GM23338 (cell line): ENCODE measurements around the gene RPS28. TPM values are rescaled to one million over a fixed set of nuclear protein-coding genes. Genes with fewer than 3 reads are reported as not detected.

ENCODE experiments used
- ATAC-seq: fragments of 200-7000 bp; cut with Tn5 transposase; 3 replicates; pipeline ENCODE4 v1.9.1; 2020
- DNase-seq: peaks from one replicate; pipeline ENCODE4 v3.0.0-alpha.2; 2015; ENCODE audit warnings: low spot score
- H2AFZ ChIP-seq: fragments of 200-600 bp; sonication (generic); 2 replicates; pipeline ENCODE4 v1.8.0; 2016; ENCODE audit warnings: antibody characterized with exemption, mild to moderate bottlenecking, moderate library complexity
- H3F3A ChIP-seq: fragments of 200-600 bp; sonication (generic); replicated peaks from 2 replicates; pipeline ENCODE4 v1.8.0; 2017; ENCODE audit warnings: antibody characterized with exemption, mixed run types, low read depth
- H3K27ac ChIP-seq: fragments of 200-600 bp; sonication (generic); 2 replicates; pipeline ENCODE4 v1.6.1; 2016; ENCODE audit warnings: low read depth
- H3K27me3 ChIP-seq: fragments of 200-600 bp; sonication (generic); 2 replicates; pipeline ENCODE4 v1.8.0; 2016; ENCODE audit warnings: mild to moderate bottlenecking, mixed run types, moderate library complexity; ENCODE audit not compliant: insufficient read depth
- H3K36me3 ChIP-seq: fragments of 200-600 bp; sonication (generic); 2 replicates; pipeline ENCODE4 v1.8.0; 2016; ENCODE audit warnings: mild to moderate bottlenecking; ENCODE audit not compliant: insufficient read depth
- H3K4me1 ChIP-seq: fragments of 200-600 bp; sonication (generic); 2 replicates; pipeline ENCODE4 v1.8.0; 2016; ENCODE audit warnings: mild to moderate bottlenecking, moderate library complexity; ENCODE audit not compliant: insufficient read depth
- H3K4me2 ChIP-seq: fragments of 200-600 bp; sonication (generic); 2 replicates; pipeline ENCODE4 v1.7.1; 2017; ENCODE audit warnings: mixed run types
- H3K4me3 ChIP-seq: fragments of 200-600 bp; sonication (generic); 2 replicates; pipeline ENCODE4 v1.6.1; 2016; ENCODE audit warnings: mixed run types
- H3K79me2 ChIP-seq: fragments of 200-600 bp; sonication (generic); replicated peaks from 2 replicates; pipeline ENCODE4 v1.8.0; 2017; ENCODE audit warnings: mild to moderate bottlenecking; ENCODE audit not compliant: insufficient read depth
- H3K9me2 ChIP-seq: fragments of 200-600 bp; sonication (generic); 2 replicates; pipeline ENCODE4 v1.8.0; 2017; ENCODE audit not compliant: insufficient read depth
- H4K20me1 ChIP-seq: fragments of 200-600 bp; sonication (generic); replicated peaks from 2 replicates; pipeline ENCODE4 v1.8.0; 2017; ENCODE audit warnings: mild to moderate bottlenecking; ENCODE audit not compliant: insufficient read depth
- H3K27ac Mint-ChIP-seq: 2 replicates; pipeline ENCODE4 v1.8.0; 2020; ENCODE audit warnings: inconsistent platforms, mild to moderate bottlenecking, moderate library complexity, mixed read lengths
- H3K27me3 Mint-ChIP-seq: 3 replicates; pipeline ENCODE4 v1.8.0; 2022; ENCODE audit warnings: low read depth, mild to moderate bottlenecking, moderate library complexity, mixed read lengths, inconsistent platforms; ENCODE audit not compliant: insufficient read depth, poor library complexity
- H3K36me3 Mint-ChIP-seq: 3 replicates; pipeline ENCODE4 v1.8.0; 2021; ENCODE audit warnings: low read depth, mild to moderate bottlenecking, inconsistent platforms, moderate library complexity, mixed read lengths
- H3K4me1 Mint-ChIP-seq: 3 replicates; pipeline ENCODE4 v1.8.0; 2020; ENCODE audit warnings: mild to moderate bottlenecking, inconsistent platforms, mixed read lengths
- H3K4me3 Mint-ChIP-seq: 3 replicates; pipeline ENCODE4 v1.8.0; 2021; ENCODE audit warnings: moderate library complexity, mild to moderate bottlenecking, inconsistent platforms, mixed read lengths
- H3K9me3 Mint-ChIP-seq: 3 replicates; pipeline ENCODE4 v1.8.0; 2020; ENCODE audit warnings: moderate library complexity, mild to moderate bottlenecking, inconsistent platforms, mixed read lengths
- CREB1 ChIP-seq: fragments of 250-450 bp; sonication (Bioruptor Pico); IDR thresholded peaks from 2 replicates; pipeline ENCODE4 v1.5.0; 2020; ENCODE audit warnings: low read depth, mild to moderate bottlenecking, moderate library complexity
- EZH2 ChIP-seq: fragments of 200-600 bp; sonication (generic); IDR thresholded peaks from one replicate; pipeline ENCODE4 v1.8.0; 2017; ENCODE audit warnings: antibody characterized with exemption, mild to moderate bottlenecking, low read depth; ENCODE audit not compliant: unreplicated experiment
- EZH2phosphoT487 ChIP-seq: fragments of 200-600 bp; sonication (generic); IDR thresholded peaks from one replicate; pipeline ENCODE4 v1.8.1; 2018; ENCODE audit warnings: antibody characterized with exemption; ENCODE audit not compliant: unreplicated experiment
- JUNB ChIP-seq: IDR thresholded peaks from one replicate; pipeline ENCODE4 v1.6.1; 2016; ENCODE audit warnings: antibody characterized with exemption; ENCODE audit not compliant: unreplicated experiment
- NANOG ChIP-seq: IDR thresholded peaks from 2 replicates; pipeline ENCODE4 v1.6.1; 2016; ENCODE audit warnings: antibody characterized with exemption, borderline replicate concordance
- POLR2AphosphoS5 ChIP-seq: IDR thresholded peaks from 2 replicates; pipeline ENCODE4 v1.6.1; 2016; ENCODE audit warnings: antibody characterized with exemption, low read depth
- STAT1 ChIP-seq: IDR thresholded peaks from one replicate; pipeline ENCODE4 v1.6.1; 2016; ENCODE audit warnings: antibody characterized with exemption; ENCODE audit not compliant: unreplicated experiment
- ZNF114 ChIP-seq: fragments of 250-450 bp; sonication (Bioruptor Pico); IDR thresholded peaks from 2 replicates; pipeline ENCODE4 v1.5.0; 2020; ENCODE audit warnings: mild to moderate bottlenecking, moderate library complexity
- ZNF331 ChIP-seq: fragments of 250-450 bp; sonication (Bioruptor Pico); IDR thresholded peaks from 2 replicates; pipeline ENCODE4 v1.5.0; 2020; ENCODE audit warnings: low read depth, mild to moderate bottlenecking, moderate library complexity
- ZNF462 ChIP-seq: fragments of 250-450 bp; sonication (Bioruptor Pico); IDR thresholded peaks from 2 replicates; pipeline ENCODE4 v1.5.0; 2020; ENCODE audit warnings: mild to moderate bottlenecking, moderate library complexity
- polyA plus RNA-seq: library from polyadenylated mRNA; unstranded; fragments of >200 nt; fragmentation: Nextera tagmentation; extraction: Ambion mirVana; gene quantifications from 2 replicates; pipeline ENCODE4 v1.2.1, GENCODE V29; 2016
- total RNA-seq: library from RNA; depleted of rRNA; stranded (reverse); fragments of >200 nt; shearing (Covaris generic); gene quantifications from 2 replicates; pipeline ENCODE4 v1.2.3, GENCODE V29; 2014
- TF ChIP-seq, protein P1 (sequence below): IDR thresholded peaks from 2 replicates; pipeline ENCODE4 v1.6.1; 2016; ENCODE audit warnings: antibody characterized with exemption
- TF ChIP-seq, protein P2 (sequence below): IDR thresholded peaks from one replicate; pipeline ENCODE4 v1.6.1; 2018; ENCODE audit warnings: antibody characterized with exemption; ENCODE audit not compliant: unreplicated experiment

RPS28 gene
- total and polyA plus RNA-seq, 2 experiments from 2014 or later, result 174 to 1,790 TPM

GRCh38 chr19:8308891-8309291, 12.4 kb upstream of the RPS28 start (continued):
- TF ChIP-seq ZNF462 (CRISPR knock-in tag), result no peak
- no peak for TF ChIP-seq EZH2
- TF ChIP-seq ZNF114 (CRISPR knock-in tag), result no peak
- no peak for TF ChIP-seq NANOG
- TF ChIP-seq POLR2AphosphoS5, result no peak

DNA sequence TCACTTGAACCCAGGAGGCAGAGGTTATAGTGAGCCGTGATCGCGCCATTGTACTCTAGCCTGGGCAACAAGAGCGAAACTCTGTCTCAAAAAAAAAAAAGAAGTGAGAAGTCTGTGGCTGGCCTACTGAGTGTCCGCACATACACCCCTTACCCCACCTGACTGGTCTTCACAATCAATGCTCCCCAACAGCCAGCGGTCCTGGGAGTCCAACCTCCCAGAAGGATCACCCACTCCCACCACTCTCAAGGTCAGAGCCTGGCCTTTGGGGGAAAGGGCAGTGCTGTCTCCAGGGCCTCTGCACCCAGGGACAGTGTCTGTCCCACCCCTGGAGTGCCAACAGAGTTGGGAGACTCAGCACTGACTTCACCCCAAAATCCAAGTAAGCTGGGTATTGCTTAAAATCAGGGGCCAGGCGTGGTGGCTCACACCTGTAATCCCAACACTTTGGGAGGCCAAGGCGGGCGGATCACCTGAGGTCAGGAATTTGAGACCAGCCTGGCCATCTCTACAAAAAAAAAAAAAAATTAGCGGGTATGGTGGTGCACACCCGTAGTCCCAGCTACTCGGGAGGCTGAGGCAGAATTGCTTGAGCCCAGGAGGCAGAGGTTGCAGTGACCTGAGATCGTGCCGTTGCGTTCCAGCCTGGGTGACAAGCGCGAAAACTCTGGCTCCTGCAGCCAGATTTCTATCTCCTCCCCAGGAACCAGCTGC, 10.8 kb upstream of the RPS28 start:
- H3K4me1 Mint-ChIP-seq, result peaks cover 9% of the 10 kb centered on the region
- ATAC-seq, result no peak
- no peak overlapping the region for H3K27ac ChIP-seq
- TF ChIP-seq JUNB (no peak), CREB1 (no peak), ZNF114 (CRISPR knock-in tag) (no peak), EZH2 (no peak), ZNF331 (no peak), EZH2phosphoT487 (no peak), STAT1 (no peak), NANOG (no peak)
- TF ChIP-seq, protein P1, sequence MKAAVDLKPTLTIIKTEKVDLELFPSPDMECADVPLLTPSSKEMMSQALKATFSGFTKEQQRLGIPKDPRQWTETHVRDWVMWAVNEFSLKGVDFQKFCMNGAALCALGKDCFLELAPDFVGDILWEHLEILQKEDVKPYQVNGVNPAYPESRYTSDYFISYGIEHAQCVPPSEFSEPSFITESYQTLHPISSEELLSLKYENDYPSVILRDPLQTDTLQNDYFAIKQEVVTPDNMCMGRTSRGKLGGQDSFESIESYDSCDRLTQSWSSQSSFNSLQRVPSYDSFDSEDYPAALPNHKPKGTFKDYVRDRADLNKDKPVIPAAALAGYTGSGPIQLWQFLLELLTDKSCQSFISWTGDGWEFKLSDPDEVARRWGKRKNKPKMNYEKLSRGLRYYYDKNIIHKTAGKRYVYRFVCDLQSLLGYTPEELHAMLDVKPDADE, result no peak
- TF ChIP-seq, protein P2, sequence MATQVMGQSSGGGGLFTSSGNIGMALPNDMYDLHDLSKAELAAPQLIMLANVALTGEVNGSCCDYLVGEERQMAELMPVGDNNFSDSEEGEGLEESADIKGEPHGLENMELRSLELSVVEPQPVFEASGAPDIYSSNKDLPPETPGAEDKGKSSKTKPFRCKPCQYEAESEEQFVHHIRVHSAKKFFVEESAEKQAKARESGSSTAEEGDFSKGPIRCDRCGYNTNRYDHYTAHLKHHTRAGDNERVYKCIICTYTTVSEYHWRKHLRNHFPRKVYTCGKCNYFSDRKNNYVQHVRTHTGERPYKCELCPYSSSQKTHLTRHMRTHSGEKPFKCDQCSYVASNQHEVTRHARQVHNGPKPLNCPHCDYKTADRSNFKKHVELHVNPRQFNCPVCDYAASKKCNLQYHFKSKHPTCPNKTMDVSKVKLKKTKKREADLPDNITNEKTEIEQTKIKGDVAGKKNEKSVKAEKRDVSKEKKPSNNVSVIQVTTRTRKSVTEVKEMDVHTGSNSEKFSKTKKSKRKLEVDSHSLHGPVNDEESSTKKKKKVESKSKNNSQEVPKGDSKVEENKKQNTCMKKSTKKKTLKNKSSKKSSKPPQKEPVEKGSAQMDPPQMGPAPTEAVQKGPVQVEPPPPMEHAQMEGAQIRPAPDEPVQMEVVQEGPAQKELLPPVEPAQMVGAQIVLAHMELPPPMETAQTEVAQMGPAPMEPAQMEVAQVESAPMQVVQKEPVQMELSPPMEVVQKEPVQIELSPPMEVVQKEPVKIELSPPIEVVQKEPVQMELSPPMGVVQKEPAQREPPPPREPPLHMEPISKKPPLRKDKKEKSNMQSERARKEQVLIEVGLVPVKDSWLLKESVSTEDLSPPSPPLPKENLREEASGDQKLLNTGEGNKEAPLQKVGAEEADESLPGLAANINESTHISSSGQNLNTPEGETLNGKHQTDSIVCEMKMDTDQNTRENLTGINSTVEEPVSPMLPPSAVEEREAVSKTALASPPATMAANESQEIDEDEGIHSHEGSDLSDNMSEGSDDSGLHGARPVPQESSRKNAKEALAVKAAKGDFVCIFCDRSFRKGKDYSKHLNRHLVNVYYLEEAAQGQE, result no peak

More for the DNA sequence above, 10.8 kb upstream of the RPS28 start:
- H3K27me3 ChIP-seq, result no peaks in the 10 kb centered on the region
- H3K4me1 ChIP-seq, result peaks cover 11% of the 10 kb centered on the region; the same call in 1 of the 2 replicates
- no peak overlapping the region for H3K4me2 ChIP-seq
- peaks cover 3% of the 10 kb centered on the region; the same call in 1 of the 2 replicates for H4K20me1 ChIP-seq
- peaks cover 16% of the 10 kb centered on the region for H3K27me3 Mint-ChIP-seq
- H3K36me3 ChIP-seq, result no peaks in the 10 kb centered on the region
- H3K9me2 ChIP-seq, result no peaks in the 10 kb centered on the region
- no peak overlapping the region for H3K4me3 Mint-ChIP-seq
- H3K4me3 ChIP-seq, result no peak overlapping the region
- H3K36me3 Mint-ChIP-seq, result peaks cover 51% of the 10 kb centered on the region
- H3K9me3 Mint-ChIP-seq, result no peaks in the 10 kb centered on the region
- H3K79me2 ChIP-seq, result peaks cover 14% of the 10 kb centered on the region
- DNase-seq, result no peak
- H2AFZ ChIP-seq, result no peak overlapping the region
- peaks cover 10% of the 10 kb centered on the region for H3F3A ChIP-seq
- no peak overlapping the region for H3K27ac Mint-ChIP-seq
